Activated CD8-positive, alpha-beta memory T cell treated with anti-CD3 and anti-CD28 coated beads for 48 hours (primary cell): ENCODE data around the gene RTL1.
A peak's percentile ranks its signal among the peaks of the same experiment; 100 is the strongest.

Experiments
- DNase-seq, 3 experiments: peaks; one replicate each; pipeline ENCODE4 v3.0.0-alpha.2; 2020; ENCODE audit warnings: low read depth in 2 of 3, low spot score in 2 of 3

RTL1 gene

GRCh38 chr14:100851586-100851916 is 52.0 kb downstream of the RTL1 start:
- no peak for DNase-seq

GRCh38 chr14:100850841-100851585 is 52.5 kb downstream of the RTL1 start:
- DNase-seq, result peak; percentile 44 to 92 (median 87)

- DNase-seq, result no peak
Observed at GRCh38 chr14:100849115-100849781, 54.3 kb downstream of the RTL1 start.

GRCh38 chr14:100846309-100846859 is 57.1 kb downstream of the RTL1 start:
- no peak for DNase-seq

GRCh38 chr14:100845341-100845740 is 58.2 kb downstream of the RTL1 start:
- no peak for DNase-seq

GRCh38 chr14:100844846-100845245 is 58.7 kb downstream of the RTL1 start:
- DNase-seq, result no peak

- no peak for DNase-seq
Observed at GRCh38 chr14:100844421-100844820, 59.1 kb downstream of the RTL1 start.

GRCh38 chr14:100844082-100844408 is 59.5 kb downstream of the RTL1 start:
- no peak for DNase-seq

- DNase-seq, result no peak
Observed at GRCh38 chr14:100842799-100843198, 60.7 kb downstream of the RTL1 start.

- no peak for DNase-seq
Observed at GRCh38 chr14:100841761-100842403, 61.6 kb downstream of the RTL1 start.

- no peak for DNase-seq
Observed at GRCh38 chr14:100841066-100841760, 62.3 kb downstream of the RTL1 start.

GRCh38 chr14:100840286-100841065 is 63.0 kb downstream of the RTL1 start:
- no peak for DNase-seq

GRCh38 chr14:100839681-100840111 is 63.8 kb downstream of the RTL1 start:
- no peak for DNase-seq

- no peak for DNase-seq
Observed at GRCh38 chr14:100839315-100839585, 64.3 kb downstream of the RTL1 start.

- DNase-seq, result no peak
Observed at GRCh38 chr14:100838493-100839314, 64.8 kb downstream of the RTL1 start.

- DNase-seq, result no peak
Observed at GRCh38 chr14:100837805-100838350, 65.6 kb downstream of the RTL1 start.

- DNase-seq, result no peak
Observed at GRCh38 chr14:100836941-100837804, 66.3 kb downstream of the RTL1 start.

- DNase-seq, result no peak
Observed at GRCh38 chr14:100836311-100836805, 67.2 kb downstream of the RTL1 start.
